ENCODE measurements around the gene SAG. TPM values are rescaled to one million over a fixed set of nuclear protein-coding genes. Genes with fewer than 3 reads are reported as not detected.

The SAG gene
- total and polyA plus RNA-seq, 2 experiments from 2014 or later = 0.47 TPM; not detected in 1

- Histone ChIP-seq H3K4me1 (ENCODE audit: insufficient read depth) (no peaks in the 10 kb centered on the region), H3K79me2 (no peaks in the 10 kb centered on the region), H3K27ac (no peak overlapping the region), H3K4me2 (no peak overlapping the region), H3K4me3 (no peak overlapping the region), H3K9me2 (replicated peaks; ENCODE audit: insufficient read depth) (no peaks in the 10 kb centered on the region), H4K20me1 (ENCODE audit: insufficient read depth, poor library complexity, severe bottlenecking) (no peaks in the 10 kb centered on the region), H3K27me3 (no peaks in the 10 kb centered on the region), H3K36me3 (replicated peaks; ENCODE audit: insufficient read depth, low read depth) (no peaks in the 10 kb centered on the region), H3K9me3 (ENCODE audit: low read depth) (no peaks in the 10 kb centered on the region), H2AFZ (no peak overlapping the region)
- TF ChIP-seq, protein P1, sequence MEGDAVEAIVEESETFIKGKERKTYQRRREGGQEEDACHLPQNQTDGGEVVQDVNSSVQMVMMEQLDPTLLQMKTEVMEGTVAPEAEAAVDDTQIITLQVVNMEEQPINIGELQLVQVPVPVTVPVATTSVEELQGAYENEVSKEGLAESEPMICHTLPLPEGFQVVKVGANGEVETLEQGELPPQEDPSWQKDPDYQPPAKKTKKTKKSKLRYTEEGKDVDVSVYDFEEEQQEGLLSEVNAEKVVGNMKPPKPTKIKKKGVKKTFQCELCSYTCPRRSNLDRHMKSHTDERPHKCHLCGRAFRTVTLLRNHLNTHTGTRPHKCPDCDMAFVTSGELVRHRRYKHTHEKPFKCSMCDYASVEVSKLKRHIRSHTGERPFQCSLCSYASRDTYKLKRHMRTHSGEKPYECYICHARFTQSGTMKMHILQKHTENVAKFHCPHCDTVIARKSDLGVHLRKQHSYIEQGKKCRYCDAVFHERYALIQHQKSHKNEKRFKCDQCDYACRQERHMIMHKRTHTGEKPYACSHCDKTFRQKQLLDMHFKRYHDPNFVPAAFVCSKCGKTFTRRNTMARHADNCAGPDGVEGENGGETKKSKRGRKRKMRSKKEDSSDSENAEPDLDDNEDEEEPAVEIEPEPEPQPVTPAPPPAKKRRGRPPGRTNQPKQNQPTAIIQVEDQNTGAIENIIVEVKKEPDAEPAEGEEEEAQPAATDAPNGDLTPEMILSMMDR (IDR thresholded peaks at IDR 0.05; ENCODE audit: poor library complexity) = no peak
- TF ChIP-seq EZH2phosphoT487 (IDR thresholded peaks at IDR 0.05; ENCODE audit: low read depth, severe bottlenecking, unreplicated experiment) (no peak), EZH2 (IDR thresholded peaks at IDR 0.05; ENCODE audit: borderline replicate concordance) (no peak)
- 81% methylated on average over 5 of the region's 5 CpGs for WGBS (ENCODE audit: low lambda C conversion rate, missing lambda C conversion rate)
- DNase-seq (ENCODE audit: low spot score) = no peak
Measured at GRCh38 chr2:233336541-233336940, 28.9 kb downstream of the SAG start.

- no peak for TF ChIP-seq EZH2 (IDR thresholded peaks at IDR 0.05; ENCODE audit: borderline replicate concordance)
- TF ChIP-seq, protein P1 (IDR thresholded peaks at IDR 0.05; ENCODE audit: poor library complexity) = no peak
- TF ChIP-seq EZH2phosphoT487 (IDR thresholded peaks at IDR 0.05; ENCODE audit: low read depth, severe bottlenecking, unreplicated experiment) = no peak
- Histone ChIP-seq H3K4me3 (no peak overlapping the region), H3K9me3 (ENCODE audit: low read depth) (no peaks in the 10 kb centered on the region), H4K20me1 (ENCODE audit: insufficient read depth, poor library complexity, severe bottlenecking) (no peaks in the 10 kb centered on the region), H3K27ac (no peak overlapping the region), H3K27me3 (no peaks in the 10 kb centered on the region), H2AFZ (no peak overlapping the region), H3K4me2 (no peak overlapping the region), H3K36me3 (replicated peaks; ENCODE audit: insufficient read depth, low read depth) (no peaks in the 10 kb centered on the region), H3K79me2 (no peaks in the 10 kb centered on the region), H3K4me1 (ENCODE audit: insufficient read depth) (no peaks in the 10 kb centered on the region), H3K9me2 (replicated peaks; ENCODE audit: insufficient read depth) (no peaks in the 10 kb centered on the region)
- WGBS (ENCODE audit: low lambda C conversion rate, missing lambda C conversion rate) = 79% methylated on average over 5 of the region's 5 CpGs
- DNase-seq (ENCODE audit: low spot score) = no peak
Measured at GRCh38 chr2:233338046-233338445, 30.4 kb downstream of the SAG start.

DNA sequence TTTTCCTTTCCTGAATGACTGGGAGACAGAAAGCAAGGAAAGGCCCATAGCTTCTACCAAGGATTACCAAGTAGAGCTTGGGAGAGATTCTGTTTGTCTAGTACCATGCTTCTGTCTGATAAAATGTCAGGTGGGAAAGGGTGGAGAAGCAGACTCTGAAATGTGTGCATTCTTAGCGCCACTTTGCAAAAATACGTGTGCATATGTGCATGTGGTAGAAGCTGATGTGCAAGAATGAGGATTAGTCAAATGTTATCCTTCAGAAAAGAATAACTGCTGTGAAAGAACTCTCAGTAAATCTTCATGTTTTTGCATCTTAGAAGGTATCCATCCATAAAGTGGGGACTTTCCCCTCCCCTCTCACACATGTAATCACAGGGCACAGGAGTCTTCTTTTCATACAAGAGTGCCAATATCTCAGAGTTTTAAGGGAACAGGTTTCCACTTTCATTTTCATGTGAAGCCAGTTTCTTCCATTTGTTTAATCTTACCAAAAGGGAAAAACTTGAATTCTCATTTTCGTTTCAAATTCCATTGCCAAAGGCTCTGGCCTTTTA, 31.3 kb downstream of the SAG start:
- Histone ChIP-seq H3K79me2 (no peaks in the 10 kb centered on the region), H3K27ac (no peak overlapping the region), H2AFZ (no peak overlapping the region), H3K9me3 (ENCODE audit: low read depth) (no peaks in the 10 kb centered on the region), H3K27me3 (no peaks in the 10 kb centered on the region), H3K4me2 (no peak overlapping the region), H3K36me3 (replicated peaks; ENCODE audit: insufficient read depth, low read depth) (no peaks in the 10 kb centered on the region), H3K4me1 (ENCODE audit: insufficient read depth) (no peaks in the 10 kb centered on the region), H3K4me3 (no peak overlapping the region), H3K9me2 (replicated peaks; ENCODE audit: insufficient read depth) (no peaks in the 10 kb centered on the region), H4K20me1 (ENCODE audit: insufficient read depth, poor library complexity, severe bottlenecking) (no peaks in the 10 kb centered on the region)
- DNase-seq (ENCODE audit: low spot score) = no peak
- TF ChIP-seq EZH2 (IDR thresholded peaks at IDR 0.05; ENCODE audit: borderline replicate concordance) = no peak
- no peak for TF ChIP-seq EZH2phosphoT487 (IDR thresholded peaks at IDR 0.05; ENCODE audit: low read depth, severe bottlenecking, unreplicated experiment)
- TF ChIP-seq, protein P1 (IDR thresholded peaks at IDR 0.05; ENCODE audit: poor library complexity) = no peak
- 94% methylated on average over 3 of the region's 3 CpGs for WGBS (ENCODE audit: low lambda C conversion rate, missing lambda C conversion rate)

Measured in hepatocyte (in vitro differentiated cells).